GM19239 (cell line): Measurements from ENCODE around the gene IL2RA.
A peak's percentile ranks its signal among the peaks of the same experiment; 100 is the strongest.
"Not testable (repeated sequence)": the region's sequence is repeated elsewhere in the genome, so short reads cannot be mapped to it uniquely, and the experiment has no call there.

Experiments used
- DNase-seq: peaks from one replicate; pipeline ENCODE4 v3.0.0; 2011; ENCODE audit warnings: low spot score; ENCODE audit not compliant: insufficient read length
- FAIRE-seq: peaks from 2 replicates; lab custom pipeline; 2011; peaks lifted over from hg19 to GRCh38; lab: Jason Lieb, UNC

IL2RA gene

DNA sequence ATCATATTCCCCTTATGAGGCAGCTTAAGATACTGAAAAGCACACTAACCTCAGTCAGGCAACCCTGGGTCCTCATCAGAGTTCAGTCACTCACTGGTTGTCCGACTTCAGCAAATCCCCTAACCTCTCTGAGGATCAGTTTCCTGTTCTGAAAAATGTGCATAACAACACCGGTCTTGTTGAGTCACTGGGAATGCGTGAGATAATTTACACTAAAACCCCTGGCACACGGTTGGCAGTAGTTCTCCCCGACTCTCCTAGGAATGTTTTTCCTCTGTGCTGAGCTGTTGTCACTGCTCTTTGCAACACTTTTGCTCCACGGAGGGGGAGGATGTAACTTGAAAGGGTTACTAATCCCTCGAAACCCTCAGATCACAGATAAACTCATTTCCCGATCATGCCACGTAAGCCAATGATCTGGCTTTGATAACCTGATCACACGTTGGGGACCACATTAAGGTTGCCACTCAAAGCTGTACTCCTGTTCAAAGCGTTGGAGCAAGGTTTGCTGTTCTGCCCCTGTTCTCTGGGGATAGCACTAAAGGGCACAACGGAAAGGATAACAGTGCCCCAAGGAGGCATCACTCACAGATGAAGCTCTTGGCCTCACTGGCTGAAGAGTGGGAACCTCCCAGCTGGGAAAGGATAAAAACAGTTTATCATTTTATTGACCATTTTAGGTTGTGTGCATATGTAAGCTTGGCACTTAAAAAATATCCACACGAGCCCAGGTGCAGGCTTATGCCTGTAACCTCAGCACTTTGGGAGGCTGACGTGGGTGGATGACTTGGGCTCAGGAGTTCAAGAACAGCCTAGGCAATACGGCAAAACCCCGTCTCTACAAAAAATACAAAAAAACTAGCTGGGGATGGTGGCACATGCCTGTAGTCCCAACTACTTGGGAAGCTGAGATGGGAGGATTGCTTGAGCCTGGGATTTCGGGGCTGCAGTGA lies 21.6 kb upstream of the IL2RA start:
- DNase-seq (no peak), FAIRE-seq (no peak)

DNA sequence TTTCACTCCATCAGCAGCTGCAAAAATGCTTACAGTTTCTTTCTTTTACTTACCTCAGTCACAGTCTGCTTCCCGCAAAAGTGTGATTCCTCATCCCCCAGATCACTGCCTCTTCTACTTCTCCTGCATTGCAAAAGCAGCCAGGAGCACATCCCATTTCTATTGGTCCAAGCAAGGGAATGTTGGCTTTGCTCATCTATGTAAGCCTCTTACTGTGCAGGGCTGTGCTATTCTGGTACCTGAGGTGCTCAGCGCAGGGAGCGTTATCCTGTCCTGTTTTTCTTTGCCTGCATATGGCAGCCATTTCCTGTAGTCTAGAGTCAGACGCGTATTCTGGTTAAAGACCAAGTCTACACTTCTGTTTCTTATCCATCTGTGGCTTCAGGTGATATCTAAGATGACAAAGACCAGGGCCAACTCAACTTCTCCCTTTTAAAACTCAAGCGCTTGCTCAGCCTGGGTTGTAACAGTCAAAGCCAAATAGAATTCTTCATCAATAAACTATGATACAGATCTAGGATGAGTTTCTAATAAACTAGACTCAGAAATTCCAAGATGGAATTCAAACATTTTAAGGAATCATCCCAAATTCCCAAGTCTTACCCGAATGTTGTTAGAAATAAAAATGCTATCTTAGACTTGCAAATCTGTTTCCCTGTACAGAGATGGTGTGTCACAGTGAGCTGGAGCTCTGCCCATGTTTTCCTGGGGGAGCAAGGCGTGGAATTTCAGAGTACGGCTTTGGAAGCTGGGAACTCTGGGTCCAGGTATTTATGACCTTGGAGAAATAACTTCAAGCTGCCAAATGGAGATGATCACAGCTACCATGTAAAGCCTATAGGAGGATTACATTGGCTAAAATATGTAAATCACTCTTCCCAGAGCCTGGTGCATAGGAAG lies 20.6 kb upstream of the IL2RA start:
- FAIRE-seq = no peak
- DNase-seq = no peak

DNA sequence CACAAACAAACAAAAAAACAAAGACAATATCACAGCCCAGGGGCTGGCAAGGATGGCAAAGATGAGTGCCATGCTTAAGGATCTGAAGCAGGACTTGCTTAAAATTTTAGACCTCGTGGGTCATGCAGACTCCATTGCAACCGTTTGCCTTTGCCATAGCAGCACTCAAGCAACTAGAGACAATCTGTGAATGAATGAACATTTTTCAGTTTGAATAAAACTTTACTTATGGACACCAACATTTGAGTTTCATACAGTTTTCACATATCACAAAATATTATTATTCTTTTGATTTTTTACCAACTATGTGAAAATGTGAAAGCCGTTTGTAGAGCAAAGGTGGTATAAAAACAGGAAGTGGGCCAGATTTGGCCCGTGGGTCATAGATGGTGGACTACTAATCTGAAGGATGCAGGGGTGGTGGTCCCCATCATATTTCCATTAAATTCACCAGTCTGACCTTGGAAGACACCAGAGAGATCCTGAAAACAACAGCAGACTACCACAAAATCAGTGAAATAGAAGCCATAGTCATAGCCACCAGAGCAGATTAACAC lies 18.3 kb upstream of the IL2RA start:
- FAIRE-seq (no peak), DNase-seq (no peak)

DNA sequence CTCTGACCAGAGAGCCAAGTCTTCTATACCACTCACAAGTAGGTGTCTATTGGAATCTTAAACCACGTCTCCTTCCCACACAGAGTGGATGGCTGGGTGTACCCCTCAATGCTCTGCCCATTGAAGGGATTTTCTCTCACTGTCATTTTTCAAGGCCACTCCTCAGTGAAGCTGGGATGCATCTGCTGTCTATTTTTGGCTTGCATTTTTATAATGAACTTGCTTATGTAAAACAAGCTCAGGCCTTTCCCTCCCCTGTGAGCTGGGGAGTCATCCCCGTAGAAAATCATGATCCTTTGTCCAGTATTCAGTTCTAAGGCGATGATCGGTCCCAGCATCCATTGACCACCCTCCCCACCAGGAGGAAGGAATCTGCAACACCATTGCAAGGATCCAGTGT lies 16.9 kb upstream of the IL2RA start:
- no peak for FAIRE-seq
- DNase-seq = no peak

DNA sequence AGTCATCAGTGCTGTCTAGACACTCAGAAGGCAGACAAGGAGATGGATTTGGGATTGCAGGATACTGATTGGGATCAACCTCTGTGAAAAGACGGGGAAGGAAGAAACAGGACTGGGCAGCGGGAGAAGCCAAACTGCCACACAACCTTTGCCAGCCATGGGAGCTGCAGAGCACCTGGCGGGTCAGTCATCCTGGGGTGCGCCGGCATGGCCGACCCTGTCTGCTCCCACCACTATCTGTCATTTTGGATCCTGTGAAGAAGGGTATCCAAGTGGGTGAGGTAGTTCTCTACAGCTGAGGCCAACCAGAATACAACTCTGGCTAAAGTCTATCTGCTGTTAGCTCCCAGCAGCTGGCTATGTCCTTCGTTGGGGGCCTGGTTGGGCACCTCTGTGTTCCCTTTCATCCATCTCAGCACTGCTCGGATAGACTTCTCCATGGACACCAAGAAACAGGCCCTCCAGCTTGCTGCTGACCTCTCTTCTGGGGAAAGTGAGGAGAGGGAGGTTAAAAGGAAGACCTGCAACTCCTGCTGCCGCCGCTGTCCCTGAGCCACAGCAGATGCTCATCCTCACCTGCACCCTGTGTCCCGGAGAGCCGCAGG lies 15.0 kb upstream of the IL2RA start:
- DNase-seq (no peak), FAIRE-seq (no peak)

DNA sequence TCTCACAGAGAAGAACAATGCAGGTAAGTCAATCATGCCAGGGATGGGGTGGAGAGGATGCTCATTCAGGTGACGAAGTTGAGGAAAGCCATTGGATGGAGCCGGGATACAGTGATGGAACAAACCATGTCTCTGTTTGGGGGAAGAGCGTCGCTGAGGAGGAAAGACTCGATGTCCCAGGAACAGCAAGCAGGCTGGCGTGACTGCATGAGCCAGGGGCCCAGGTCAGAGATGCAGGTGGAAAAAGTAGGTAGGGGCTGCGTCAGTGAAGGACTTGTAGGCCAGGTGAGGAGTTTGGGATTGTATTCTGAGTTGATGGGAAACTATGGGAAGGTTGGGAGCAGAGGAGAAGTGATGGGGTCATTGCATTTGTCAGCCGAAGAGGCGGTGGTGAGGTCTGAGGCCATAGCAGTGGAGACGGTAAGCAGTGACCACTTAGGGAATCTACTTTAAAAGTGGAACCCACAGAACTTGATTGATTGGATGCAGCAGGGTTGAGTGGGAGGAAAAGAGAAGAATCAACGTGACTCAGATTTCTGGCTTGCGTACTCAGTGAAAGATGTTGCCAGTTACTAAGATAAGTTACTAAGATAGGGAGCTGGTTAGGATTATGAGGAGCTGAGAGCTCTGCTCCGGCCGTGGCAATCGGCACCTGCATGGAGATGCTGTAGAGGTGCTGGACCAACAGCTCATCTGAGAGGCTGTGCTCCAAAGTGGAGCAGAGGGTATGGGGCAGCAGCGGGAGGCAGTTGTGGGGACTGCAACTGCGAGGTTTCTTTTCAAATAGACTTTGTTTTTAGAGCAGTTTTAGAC lies 12.5 kb upstream of the IL2RA start:
- no peak for FAIRE-seq
- DNase-seq = no peak

DNA sequence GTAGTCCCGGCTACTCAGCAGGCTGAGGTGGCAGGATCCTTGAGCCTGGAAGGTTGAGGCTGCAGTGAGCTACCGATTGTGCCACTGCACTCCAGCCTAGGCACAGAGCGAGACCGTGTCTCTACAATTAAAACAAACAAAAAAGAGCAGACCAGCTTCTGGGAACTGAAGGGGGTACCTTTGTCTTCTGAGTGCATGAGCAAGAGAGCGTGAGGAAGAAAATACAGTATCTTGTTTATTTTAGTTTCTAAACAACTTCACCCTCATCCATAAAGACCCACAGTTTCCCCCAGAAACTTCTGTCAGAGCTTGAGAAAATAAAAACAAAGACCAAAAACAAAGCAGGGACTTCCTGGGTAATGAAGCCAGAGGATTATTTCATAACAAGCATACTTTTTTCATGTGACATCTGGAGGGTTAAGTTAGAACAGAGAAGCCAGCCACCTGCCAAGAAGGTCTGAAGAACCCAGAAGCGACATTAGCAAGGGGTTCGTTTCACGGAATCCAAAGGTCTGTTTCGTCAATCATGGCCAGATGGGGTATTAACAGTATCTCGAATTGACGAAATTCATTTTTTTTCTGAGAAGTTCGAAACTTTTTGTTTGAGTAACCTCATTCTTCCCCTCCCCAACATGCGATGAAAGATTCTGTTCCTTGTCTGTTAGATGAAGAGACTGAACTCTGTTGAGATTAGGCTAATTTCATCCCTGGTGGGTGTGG lies 10.2 kb upstream of the IL2RA start:
- DNase-seq (no peak), FAIRE-seq (peak; percentile 85)

DNA sequence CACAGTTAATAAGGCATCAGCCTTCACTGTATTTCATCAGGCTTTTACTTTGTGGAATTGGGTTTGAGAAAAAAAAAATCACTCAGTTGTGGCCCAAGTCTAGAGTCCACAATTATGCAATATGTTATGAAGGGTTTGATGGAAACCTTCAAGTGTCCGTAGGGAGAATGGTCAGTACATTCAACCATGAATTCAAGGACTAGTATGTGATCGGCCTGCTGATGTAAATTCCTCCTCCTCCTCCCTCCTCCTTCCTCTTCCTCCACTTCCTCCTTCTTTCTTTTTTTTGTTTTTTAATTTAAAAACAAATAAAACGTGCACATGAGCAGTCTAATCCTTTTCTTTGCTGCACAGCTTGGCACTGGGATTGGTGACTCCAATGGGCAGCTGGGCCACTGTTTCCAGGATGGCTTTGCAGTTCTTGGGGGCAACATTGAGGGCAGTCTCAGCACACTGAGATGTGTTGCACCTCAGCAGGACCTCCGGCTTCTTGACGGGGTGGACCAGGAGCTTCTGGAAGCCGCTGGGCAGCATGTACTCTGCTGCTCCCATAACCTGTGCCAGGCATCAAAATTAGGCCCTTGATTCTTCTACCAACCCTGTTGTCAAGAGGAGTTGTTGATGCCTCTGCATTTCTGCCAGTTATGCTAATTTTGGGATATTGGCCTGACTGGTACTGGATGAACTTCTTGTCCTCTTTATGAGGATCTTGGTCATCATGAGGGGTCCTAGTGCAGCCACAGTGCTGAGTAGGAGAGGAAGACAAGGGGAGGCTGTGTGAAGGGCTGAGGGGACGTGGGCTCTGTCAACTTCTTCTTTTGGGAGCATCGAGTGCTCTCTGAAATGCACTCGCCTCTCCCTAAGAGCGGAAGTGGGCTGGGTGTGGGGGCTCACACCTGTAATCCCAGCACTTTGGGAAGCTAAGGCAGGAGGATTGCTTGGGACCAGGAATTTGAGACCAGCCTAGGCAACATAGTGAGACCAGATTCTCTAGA lies 9.3 kb upstream of the IL2RA start:
- DNase-seq (no peak), FAIRE-seq (peak; percentile 73)

DNA sequence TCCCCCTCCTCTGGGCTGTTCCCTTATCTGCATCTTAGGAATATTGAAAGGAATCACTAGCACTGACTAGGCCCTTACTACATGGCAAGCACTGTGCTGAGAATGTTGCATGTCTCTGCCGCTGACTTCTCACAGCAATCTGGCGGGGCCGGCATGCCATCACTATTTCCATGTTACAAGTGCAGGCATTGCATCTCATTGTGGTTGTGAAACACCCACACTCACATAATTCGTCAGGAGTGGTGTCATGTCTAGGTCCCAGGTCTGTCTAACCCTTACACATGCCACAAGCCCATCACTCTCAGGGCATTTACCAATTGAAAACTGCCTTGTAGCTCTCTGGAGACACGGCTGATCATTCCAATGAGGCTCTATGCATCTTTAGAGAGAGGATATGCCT lies 8.5 kb upstream of the IL2RA start:
- no peak for FAIRE-seq
- DNase-seq = no peak

DNA sequence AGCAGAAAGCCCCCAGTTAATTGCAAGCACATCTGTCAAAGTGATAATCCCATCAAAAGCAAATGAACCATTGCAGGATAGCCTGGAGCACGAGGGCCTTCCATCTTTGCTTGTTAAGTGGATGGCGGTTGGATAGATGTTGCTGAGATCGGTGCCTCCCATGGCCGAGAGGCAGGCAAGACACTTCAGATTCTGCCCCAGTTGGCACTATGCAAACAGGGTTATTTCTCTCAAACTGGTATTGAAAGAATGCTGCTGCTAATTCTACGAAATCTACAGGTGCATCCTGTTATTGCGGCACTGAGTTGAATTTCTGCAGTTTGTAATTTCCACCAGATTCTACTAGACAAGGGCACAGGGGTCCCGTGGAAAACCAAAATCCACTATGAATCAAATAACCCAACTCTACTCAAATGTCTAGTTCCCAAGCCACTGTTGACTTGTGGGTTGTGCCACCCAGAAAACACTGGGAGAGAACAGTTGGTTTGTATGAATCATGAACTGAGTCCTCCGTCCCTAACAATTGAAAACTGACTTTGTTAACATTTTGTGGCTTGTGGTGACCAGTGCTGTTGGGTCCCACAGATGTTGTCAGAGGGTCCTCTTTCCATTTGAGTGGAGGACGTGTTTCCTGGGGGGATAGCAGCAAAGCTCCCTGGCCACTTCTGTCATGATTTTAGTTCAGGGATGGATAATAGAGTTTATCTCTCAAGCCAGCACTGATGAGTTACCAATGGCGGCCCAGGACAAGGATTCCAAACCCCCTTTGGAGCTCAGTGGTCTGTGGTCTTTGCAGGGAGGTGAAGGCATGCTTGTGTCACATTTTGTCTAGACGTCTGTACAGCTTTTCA lies 7.1 kb upstream of the IL2RA start:
- peak; percentile 64 for FAIRE-seq
- no peak for DNase-seq

DNA sequence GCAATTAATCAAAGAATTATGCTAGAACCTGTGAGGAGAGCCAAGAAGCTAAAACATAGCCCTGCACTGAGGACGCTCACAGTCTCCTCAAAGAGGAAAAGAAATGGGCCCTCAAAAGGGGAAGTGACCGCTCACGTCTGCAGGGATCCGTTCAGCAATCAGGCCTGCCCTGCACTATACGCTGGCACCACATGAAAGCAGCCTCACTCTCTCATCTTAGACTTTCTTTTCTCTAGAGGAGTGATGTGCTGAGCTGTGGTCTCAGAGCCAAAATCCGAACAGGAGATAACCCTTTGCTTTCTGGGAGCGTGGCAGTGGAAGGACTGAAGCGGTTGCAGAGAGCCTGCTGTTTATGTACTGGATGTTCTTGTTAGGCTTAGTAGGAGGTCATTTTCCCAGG lies 6.3 kb upstream of the IL2RA start:
- peak; percentile 99 for FAIRE-seq
- DNase-seq = no peak

DNA sequence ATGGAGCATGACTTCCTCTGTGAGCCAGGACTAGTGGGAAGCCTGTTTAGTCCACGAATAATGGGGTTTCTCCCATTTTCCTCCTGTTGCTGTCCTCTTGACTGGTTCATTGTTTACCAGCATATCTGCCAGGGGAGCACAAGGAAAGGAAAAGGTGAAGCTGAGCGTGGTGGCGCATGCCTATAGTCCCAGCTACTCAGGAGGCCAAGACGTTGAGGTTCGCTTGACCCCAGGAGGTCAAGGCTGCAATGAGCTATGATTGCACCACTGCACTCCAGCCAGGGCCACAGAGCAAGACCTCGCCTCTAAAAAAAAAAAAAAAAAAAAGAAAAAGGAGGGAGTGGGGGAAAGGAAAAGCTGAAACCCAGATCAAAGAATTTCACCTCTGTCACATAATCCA lies 5.8 kb upstream of the IL2RA start:
- FAIRE-seq = no peak
- no peak for DNase-seq

DNA sequence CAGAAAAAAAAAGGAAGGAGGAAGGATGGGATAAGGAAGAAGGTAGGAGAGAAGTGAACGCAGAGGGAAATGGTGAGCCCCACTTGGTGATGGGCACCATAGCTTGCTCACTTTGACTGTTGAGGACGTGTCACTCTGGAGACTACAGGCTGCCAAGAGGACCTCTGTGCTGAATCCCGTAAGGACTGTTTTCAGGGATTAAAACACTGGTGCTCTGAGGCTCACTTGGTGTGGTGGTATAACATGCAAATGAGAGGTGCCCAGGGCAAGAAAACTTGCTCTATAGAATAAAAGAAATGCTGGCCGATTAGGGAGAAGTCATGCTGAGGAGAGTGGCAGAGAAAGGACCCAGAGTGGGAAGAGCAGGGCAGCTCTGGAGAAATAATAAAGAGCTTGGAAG lies 5.3 kb upstream of the IL2RA start:
- DNase-seq (no peak), FAIRE-seq (peak; percentile 58)

DNA sequence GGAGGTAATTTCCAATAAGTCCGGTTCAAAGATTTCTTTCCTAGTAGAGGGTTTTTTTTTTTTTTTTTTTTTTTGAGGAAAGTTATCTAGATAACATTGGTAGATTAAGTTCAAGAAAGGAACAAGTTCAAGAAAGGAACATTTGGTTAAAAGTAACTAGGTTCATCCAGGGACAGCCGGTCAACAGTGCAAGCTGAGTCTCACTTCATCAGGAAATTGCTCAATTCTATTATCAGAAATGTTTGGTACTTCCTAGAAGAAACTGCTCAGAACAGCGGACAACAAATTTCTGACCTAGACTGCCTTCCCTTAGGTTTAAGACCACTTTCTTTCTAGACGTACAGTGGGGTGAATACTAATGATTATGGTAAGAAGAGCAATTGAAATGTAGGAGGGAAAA lies 3.7 kb upstream of the IL2RA start:
- FAIRE-seq (no peak), DNase-seq (no peak)

DNA sequence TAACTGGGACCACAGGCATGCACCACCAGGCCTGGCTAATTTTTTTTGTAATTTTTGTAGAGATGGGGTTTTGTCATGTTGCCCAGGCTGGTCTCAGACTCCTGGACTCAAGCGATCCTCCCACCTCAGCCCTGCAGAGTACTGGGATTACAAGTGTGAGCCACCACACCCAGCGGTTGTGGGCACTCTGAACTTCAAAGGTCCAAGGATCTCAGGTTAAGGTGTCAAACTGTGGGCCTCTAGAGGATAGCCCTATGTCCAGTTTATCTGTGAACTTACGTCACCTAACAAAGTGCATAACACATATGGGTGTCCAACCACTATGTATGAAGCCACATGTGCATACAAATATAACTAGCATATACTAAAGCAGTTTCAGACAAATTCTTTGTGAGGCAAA lies 3.2 kb upstream of the IL2RA start:
- DNase-seq (no peak), FAIRE-seq (peak; percentile 26)

DNA sequence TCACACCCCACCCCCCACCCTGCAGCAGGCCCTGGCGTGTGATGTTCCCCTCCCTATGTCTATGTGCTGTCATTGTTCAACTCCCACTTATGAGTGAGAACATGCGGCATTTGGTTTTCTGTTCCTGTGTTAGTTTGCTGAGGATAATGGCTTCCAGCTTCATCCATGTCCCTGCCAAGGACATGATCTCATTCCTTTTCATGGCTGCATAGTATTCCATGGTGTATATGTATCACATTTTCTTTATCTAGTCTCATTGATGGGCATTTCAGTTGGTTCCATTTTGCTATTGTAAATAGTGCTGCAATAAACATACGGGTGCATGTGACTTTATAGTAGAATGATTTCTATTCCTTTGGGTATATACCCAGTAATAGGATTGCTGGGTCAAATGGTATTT lies 2.6 kb upstream of the IL2RA start:
- DNase-seq, FAIRE-seq: not testable (repeated sequence)

DNA sequence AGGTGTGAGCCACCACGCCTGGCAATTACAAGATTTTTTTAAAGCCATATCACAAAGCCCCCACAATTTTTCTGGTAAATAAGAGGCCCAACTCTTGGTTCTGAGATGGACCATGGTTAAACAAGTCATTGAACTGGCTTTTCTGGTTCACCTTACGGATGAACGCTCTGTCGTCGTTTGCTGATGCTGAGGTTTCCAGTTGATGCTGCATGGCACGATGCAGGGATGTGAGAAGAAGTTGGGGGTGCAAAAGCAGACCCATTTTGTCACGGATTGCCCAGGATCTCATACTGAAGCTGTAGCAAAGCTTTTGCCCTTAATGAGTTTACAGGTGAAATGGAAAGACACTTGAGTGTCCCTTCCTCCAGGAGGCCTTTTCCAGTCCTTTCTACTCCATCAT lies 2.0 kb upstream of the IL2RA start:
- no peak for DNase-seq
- FAIRE-seq = no peak
